Limb (tissue), 2 donors: ENCODE measurements around the gene BMPER.

Experiments used
- DNase-seq, 2 donors: peaks; one replicate each; pipeline ENCODE4 v3.0.0-alpha.2; 2016; ENCODE audit errors: extremely low spot score in 2 of 2

BMPER gene

DNA sequence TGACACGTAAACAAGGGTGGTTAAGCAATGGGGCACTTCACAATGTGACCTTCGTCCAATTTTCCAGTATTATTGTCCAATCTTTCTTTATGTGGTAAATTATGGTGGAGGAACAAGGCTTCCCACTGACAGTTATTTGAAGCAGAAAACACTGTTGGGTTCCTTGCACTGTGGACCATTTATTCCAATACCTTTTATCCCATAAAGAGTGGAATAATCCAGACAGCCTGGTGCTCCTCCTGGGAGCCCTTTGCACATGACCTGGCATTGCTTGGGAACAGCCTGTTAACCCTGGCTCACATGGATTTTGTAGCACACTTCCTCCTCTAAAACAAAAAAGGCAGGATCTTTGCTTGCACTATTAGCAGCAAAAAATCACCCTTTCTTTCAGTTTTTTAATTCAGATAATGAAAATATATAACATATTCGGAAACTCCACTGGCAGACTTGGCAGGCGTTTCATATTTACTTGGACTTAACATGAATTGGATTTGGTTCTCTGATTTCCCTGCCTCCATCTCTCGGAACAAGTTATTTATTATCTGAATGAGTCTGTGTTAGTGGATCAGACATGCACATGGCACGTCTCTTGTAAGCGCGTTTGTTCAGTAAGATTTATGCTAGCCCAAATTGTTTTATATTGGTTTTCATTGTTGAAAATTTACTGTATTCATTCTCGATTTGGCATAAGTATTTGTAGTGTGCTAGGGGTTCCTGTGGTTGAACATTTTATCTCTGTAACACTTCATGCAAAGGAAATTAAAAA, 59.3 kb downstream of the BMPER start:
- DNase-seq: peak in 1 of 2 donors; percentile 34

DNA sequence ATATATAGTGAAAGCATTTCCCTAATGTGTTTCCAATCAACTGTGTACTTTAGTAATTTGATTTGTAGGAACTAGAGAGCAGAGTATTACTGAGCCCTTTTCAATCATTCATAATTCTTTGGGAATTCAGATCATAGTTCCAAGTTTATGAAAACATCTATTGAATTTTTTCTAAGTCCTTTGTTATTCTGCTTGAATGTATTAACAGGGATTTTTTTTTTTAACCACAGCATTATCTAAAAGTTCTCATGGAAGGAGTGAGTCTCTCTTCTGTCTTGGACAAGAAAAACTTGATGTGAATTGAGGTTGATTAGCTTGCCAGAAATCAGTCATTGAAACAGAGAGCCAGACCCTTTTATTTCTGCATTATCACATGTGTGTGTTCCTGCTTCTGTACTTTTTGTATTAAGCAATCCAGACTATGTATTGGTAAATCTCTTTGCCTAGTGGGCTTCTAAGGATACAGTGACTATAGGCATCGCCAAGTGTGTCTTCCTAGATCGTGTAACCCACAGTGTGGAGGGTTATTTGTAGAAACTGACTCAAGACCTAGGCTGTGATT, 59.9 kb downstream of the BMPER start:
- DNase-seq: peak in 1 of 2 donors; percentile 19

DNA sequence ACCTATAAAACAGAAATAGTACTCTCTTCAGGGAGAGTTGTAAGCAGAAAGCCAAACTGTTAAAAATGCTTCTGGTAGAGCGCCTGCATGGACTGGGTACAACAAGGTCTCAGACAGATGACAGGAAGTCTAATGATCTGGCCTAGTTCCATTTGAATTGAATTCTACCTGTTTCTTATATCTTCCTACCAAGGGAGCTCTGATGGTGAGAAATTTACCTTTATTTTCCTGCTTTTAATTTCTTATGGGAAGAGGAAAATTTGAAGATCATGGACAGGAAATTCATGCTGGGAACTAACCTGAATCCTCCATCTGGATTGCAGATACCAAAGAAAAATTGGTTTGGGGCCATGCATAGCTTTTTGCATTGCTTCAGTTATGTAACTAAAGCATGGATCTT, 63.3 kb downstream of the BMPER start:
- no peak for DNase-seq

DNA sequence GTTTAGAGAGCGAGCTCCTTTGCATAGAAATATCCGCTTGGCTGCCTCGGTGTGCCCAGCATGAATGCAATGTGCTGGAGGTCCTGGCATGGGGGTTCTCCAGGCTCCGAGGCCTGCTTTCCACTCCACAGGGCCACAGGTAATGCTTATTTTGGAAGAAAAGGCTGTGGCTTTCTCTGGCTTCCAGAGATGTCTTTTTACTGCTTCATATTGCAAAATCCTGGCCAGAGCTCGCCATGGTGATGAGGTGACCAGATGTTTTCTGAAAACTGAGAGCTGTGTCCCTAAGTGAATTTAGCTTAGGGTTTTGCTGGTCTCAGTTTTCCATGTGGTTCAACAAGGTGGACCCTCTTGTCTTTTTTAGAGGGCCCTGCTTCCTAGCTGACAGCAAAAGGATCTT, 65.2 kb downstream of the BMPER start:
- DNase-seq: peak in 1 of 2 donors; percentile 43

DNA sequence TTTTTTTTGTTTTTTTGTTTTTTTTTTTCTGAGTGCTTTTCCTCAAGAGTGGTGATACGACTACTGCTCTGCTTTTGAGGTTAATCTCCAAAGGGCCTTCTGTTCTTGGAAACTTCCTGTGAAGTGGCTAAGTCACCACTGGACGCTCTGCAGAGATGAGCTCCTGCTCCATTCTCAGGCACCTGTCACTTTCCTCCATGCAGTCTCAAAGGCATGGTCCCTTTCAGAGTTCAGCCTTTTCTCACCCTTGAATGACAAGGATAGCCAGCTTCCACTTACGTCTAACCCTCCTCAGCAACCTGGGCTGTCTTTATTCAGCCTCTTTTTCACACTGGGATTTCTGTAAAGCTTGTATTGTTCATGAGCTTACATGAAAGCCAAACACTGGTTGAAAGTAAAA, 65.8 kb downstream of the BMPER start:
- no peak for DNase-seq

DNA sequence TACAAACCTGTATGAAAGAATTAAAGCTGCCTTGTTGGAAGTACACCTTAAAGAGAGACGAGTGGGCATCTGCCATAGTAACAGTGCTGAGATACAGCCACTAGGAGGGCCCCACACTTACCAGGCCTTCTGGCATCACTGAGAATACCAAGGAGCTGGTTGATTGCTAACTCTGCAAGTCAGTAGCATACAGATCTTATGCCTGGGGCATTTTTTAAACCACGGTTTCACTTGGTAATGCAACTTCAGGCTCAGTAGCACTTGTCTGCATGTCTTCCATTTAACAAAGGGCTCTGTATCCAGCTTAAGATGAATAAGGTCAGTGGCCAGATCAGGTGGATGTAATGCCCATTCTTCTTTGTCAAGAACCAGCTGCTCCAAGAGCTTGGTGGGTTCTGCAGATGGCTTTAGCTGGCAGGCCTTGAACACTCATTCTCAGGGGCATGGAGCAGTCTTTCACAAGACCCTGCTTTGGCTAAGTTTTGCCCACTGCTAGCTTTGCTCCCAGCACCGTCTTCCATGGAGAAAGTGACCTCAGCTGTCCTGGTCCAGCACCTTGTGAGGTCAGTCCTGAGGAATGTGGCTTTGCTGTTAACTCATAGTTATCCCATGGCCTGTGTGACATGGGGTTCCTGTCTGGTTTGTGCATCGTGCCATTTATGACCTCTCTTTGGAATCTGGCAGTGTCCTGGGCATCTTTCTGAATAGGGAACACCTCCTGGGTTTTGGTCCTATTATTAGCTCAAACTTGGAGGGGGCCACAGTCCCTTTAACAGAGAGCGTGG, 68.1 kb downstream of the BMPER start:
- no peak for DNase-seq

GRCh38 chr7:33979300-33979806, 74.0 kb downstream of the BMPER start:
- no peak for DNase-seq

- no peak for DNase-seq
These were observed 74.5 kb downstream of the BMPER start for GRCh38 chr7:33979807-33980355.

- no peak for DNase-seq
These were observed 75.9 kb downstream of the BMPER start for GRCh38 chr7:33981226-33981625.

- DNase-seq: no peak
These were observed 76.5 kb downstream of the BMPER start for GRCh38 chr7:33981671-33982424.

DNA sequence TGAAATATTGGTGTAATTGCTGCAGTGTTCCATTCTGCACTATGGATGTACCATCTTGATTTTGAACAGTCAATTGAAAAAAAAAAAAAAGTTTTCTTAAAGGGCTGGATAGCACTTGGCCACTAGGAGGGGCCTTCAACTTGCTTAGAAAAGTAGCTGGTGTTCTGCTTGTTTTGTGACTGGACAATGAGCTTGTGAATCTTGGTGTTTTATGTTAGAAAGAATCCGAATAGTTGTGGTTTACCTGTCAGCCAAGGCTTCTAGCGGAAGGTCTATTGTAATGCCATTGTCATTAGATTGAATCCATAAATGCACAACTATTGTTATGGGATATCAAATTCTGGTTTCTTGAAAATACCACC, 77.1 kb downstream of the BMPER start:
- no peak for DNase-seq

DNA sequence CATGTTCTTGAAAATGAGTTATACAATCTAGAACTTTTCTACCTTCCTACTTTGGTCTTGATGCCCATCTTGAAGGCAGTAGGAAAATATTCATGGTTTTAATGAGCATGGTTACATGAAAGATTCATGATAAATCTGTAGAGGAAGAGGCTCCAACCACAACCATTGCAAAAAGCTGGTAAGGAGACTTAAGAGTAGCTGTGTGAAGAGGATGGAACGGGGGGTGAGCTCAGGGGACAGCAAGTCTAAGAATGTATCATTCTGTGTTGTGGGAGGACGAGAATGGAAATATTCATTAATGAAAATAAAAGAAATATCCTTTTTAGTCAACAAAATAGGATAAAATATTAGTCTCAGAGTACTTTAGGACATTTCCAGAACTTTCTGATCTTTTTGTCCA, 81.1 kb downstream of the BMPER start:
- no peak for DNase-seq

DNA sequence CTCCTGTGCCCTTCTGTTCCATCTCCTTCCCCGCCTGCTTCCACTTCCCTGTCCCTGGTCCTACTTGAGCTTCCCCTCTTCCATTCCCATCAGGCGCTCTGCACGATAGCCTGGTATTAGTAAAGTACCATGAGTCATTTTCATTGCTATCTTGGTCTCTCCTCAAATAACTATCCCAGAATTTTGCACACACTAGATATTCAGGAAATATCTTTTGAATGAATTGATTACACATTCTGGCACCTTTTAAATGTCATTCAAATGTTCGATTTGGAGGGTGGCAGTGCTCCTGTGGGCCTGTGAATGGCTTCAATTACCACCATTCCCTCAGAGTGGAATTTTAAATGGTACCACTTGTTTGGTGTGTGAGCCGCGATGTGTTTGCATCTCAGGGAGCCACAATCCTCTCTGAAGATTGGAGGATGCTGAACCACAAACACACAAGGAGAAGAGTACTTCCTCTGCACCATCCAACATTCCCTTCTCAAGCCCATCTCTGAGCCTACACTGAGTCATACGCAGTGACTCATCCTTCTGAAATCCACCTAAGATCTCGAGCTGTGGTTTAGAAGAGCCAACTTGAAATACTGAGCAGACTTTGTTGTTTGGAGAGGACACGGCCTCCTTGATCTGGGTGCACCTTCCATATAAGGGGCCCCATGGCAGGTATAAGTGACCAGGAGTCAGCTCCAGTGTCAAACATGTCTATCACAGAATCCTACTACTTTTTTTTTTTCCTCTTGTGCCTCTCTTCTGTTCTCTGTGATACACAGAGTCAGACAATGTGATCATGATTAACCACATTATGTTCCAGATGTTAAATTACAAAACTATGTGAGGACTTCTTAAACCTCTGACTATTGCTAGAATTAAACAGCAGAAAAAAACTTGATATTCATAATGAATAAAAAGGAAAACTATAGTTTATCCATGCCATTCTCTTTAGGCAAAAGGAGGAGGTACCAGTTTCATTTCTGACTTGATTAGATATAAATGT, 81.9 kb downstream of the BMPER start:
- no peak for DNase-seq

DNA sequence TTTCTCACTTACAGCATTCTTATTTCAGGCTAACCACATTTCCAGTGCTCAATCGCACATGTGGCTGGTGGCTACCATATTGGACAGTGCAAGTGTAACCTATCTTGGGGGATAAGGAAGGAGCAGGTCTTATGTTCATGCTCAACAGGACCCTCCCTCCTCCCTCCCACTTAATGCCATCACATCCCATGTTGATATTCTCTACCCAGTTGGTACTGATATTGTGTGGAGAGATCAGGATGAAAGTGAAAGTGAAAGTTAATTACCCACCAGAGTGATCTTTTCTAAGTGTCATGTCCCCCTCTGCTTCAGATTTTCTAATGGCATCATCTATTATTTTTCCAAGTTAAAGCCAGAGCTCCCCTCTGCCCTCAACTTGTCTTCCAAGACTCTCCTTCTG, 91.6 kb downstream of the BMPER start:
- no peak for DNase-seq

- DNase-seq: no peak
These were observed 93.1 kb downstream of the BMPER start for GRCh38 chr7:33998476-33998875.

DNA sequence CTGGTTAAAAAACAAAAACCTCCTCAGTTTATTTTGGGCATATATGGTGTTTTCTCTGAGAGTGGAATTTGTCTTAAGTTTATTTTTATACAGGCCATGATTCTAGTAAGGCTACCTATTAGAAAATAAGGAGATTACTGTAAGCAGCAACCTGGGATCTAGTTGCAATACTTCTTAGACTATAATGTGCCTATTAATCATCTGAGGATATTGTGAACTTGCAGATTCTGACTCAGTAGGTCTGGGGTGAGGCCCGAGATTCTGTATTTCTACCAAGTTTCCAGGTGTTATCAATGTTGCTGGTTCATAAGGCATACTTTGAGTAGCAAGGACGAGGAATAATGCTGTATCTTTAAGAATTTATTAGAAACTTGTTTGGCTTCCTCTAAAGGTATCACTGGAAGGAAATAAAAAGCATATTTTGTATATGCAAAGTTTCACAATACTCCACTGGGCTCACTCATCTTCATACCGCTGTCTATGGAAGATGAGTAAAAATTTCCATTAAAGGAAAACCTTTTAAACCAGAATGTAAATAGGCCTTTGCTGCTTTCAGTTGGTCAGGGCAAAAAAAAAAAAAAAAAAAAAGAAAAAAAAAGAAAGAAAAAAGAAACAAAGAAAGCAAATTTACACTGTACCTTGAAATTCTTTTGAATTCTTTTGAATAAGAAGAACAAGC, 105.8 kb downstream of the BMPER start:
- no peak for DNase-seq

- no peak for DNase-seq
These were observed 106.4 kb downstream of the BMPER start for GRCh38 chr7:34011696-34012095.

DNA sequence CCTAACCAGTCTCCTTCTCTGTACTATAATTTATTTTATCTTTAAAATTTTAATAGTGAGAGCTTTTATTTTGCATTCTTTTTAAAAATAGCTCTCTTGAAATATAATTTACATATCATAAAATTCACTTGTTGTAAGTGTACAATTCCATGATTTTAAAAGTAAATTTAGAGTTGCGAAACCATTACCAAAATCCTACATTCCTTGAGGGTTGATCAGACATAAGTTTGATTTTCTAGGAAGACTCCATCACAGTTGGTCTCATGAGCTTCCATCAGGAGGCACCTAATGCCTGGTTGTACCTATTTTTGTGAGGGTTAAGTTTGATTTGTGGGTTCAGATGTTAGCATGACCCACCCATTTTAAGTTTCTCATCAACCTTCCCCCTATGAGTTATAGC, 108.1 kb downstream of the BMPER start:
- no peak for DNase-seq

- DNase-seq: no peak
These were observed 110.3 kb downstream of the BMPER start for GRCh38 chr7:34015651-34016050.

GRCh38 chr7:34016876-34017275, 111.5 kb downstream of the BMPER start:
- no peak for DNase-seq
